DND-41 (cell line): ENCODE results near the gene RTF2.

Experiments
- ATAC-seq: fragments of 200-7000 bp; cut with Tn5 transposase; 3 replicates; pipeline ENCODE4 v1.9.1; 2021; ENCODE audit warnings: low read depth; ENCODE audit not compliant: insufficient read depth
- DNase-seq: peaks from one replicate; pipeline ENCODE4 v3.0.0-alpha.2; 2020
- H2AFZ ChIP-seq: 2 replicates; pipeline ENCODE4 v1.6.0; 2012; ENCODE audit warnings: low read depth, low read length
- H3K27ac ChIP-seq: 2 replicates; pipeline ENCODE4 v1.5.1; 2012; ENCODE audit warnings: low read length, inconsistent platforms
- H3K27me3 ChIP-seq: fragments of 200-600 bp; sonication (generic); 2 replicates; pipeline ENCODE4 v1.6.0; 2012; ENCODE audit warnings: low read length, mild to moderate bottlenecking, inconsistent platforms; ENCODE audit not compliant: insufficient read depth, poor library complexity
- H3K36me3 ChIP-seq: 2 replicates; pipeline ENCODE4 v1.5.1; 2012; ENCODE audit warnings: low read length, inconsistent platforms; ENCODE audit not compliant: insufficient read depth
- H3K4me1 ChIP-seq: 2 replicates; pipeline ENCODE4 v1.5.1; 2012; ENCODE audit warnings: mild to moderate bottlenecking, low read length; ENCODE audit not compliant: insufficient read depth
- H3K4me2 ChIP-seq: 2 replicates; pipeline ENCODE4 v1.6.0; 2012; ENCODE audit warnings: mild to moderate bottlenecking, moderate library complexity, low read length, inconsistent platforms; ENCODE audit not compliant: insufficient read depth
- H3K4me3 ChIP-seq, 2 experiments: fragments of 200-600 bp in 1 of 2; shearing (Covaris generic) in 1 of 2; 2 replicates each; pipeline ENCODE4 v1.5.1; 2012 to 2016; ENCODE audit warnings: inconsistent platforms in 2 of 2, low read length in 2 of 2, mild to moderate bottlenecking in 2 of 2, low read depth in 1 of 2, moderate library complexity in 1 of 2
- H3K79me2 ChIP-seq: 2 replicates; pipeline ENCODE4 v1.6.0; 2012; ENCODE audit warnings: low read length, inconsistent platforms; ENCODE audit not compliant: insufficient read depth
- H3K9ac ChIP-seq: 2 replicates; pipeline ENCODE4 v1.6.0; 2012; ENCODE audit warnings: low read depth, mild to moderate bottlenecking, inconsistent platforms, low read length, moderate library complexity
- H3K9me3 ChIP-seq: 2 replicates; pipeline ENCODE4 v1.5.1; 2012; ENCODE audit warnings: low read length, moderate library complexity, mild to moderate bottlenecking, inconsistent platforms; ENCODE audit not compliant: insufficient read depth, severe bottlenecking
- H4K20me1 ChIP-seq: 2 replicates; pipeline ENCODE4 v1.6.0; 2012; ENCODE audit warnings: low read length; ENCODE audit not compliant: insufficient read depth
- EZH2 ChIP-seq: IDR thresholded peaks from 3 replicates; pipeline ENCODE4 v1.6.1; 2012; ENCODE audit warnings: borderline replicate concordance, low read depth, mild to moderate bottlenecking, moderate library complexity, low read length, inconsistent platforms; ENCODE audit not compliant: severe bottlenecking
- TF ChIP-seq, protein P1 (sequence below): IDR thresholded peaks from 2 replicates; pipeline ENCODE4 v1.5.1; 2012; ENCODE audit warnings: borderline replicate concordance, low read length, moderate library complexity, mild to moderate bottlenecking; ENCODE audit not compliant: poor library complexity, severe bottlenecking; ENCODE audit errors: extremely low read depth

RTF2 gene

GRCh38 chr20:56461576-56461975, 6.9 kb upstream of the RTF2 start:
- no peak for DNase-seq
- Histone ChIP-seq H2AFZ (no peak overlapping the region), H3K4me2 (no peak overlapping the region), H3K79me2 (no peaks in the 10 kb centered on the region), H3K9me3 (no peaks in the 10 kb centered on the region), H3K9ac (no peak overlapping the region), H4K20me1 (no peaks in the 10 kb centered on the region), H3K4me3 (no peak overlapping the region), H3K36me3 (no peaks in the 10 kb centered on the region), H3K4me1 (no peaks in the 10 kb centered on the region; the same call in 1 of the 2 replicates), H3K27me3 (peaks cover 5% of the 10 kb centered on the region), H3K27ac (no peak overlapping the region)
- no peak for ATAC-seq
- no peak for TF ChIP-seq EZH2
- TF ChIP-seq, protein P1, sequence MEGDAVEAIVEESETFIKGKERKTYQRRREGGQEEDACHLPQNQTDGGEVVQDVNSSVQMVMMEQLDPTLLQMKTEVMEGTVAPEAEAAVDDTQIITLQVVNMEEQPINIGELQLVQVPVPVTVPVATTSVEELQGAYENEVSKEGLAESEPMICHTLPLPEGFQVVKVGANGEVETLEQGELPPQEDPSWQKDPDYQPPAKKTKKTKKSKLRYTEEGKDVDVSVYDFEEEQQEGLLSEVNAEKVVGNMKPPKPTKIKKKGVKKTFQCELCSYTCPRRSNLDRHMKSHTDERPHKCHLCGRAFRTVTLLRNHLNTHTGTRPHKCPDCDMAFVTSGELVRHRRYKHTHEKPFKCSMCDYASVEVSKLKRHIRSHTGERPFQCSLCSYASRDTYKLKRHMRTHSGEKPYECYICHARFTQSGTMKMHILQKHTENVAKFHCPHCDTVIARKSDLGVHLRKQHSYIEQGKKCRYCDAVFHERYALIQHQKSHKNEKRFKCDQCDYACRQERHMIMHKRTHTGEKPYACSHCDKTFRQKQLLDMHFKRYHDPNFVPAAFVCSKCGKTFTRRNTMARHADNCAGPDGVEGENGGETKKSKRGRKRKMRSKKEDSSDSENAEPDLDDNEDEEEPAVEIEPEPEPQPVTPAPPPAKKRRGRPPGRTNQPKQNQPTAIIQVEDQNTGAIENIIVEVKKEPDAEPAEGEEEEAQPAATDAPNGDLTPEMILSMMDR = no peak

GRCh38 chr20:56463428-56463827, 5.0 kb upstream of the RTF2 start:
- Histone ChIP-seq H3K4me1 (peaks cover 10% of the 10 kb centered on the region), H3K4me2 (no peak overlapping the region), H4K20me1 (no peaks in the 10 kb centered on the region), H3K36me3 (no peaks in the 10 kb centered on the region), H2AFZ (no peak overlapping the region), H3K9ac (no peak overlapping the region), H3K4me3 (no peak overlapping the region), H3K27ac (no peak overlapping the region), H3K79me2 (no peaks in the 10 kb centered on the region), H3K27me3 (peaks cover under 1% of the 10 kb centered on the region), H3K9me3 (no peaks in the 10 kb centered on the region)
- ATAC-seq = no peak
- TF ChIP-seq, protein P1 = no peak
- no peak for TF ChIP-seq EZH2
- DNase-seq = peak; percentile 25

- DNase-seq = no peak
- Histone ChIP-seq H4K20me1 (peaks cover 3% of the 10 kb centered on the region; the same call in 1 of the 2 replicates), H3K4me3 (no peak overlapping the region), H3K36me3 (peaks cover 8% of the 10 kb centered on the region), H3K4me1 (peaks cover 31% of the 10 kb centered on the region), H3K79me2 (peaks cover 26% of the 10 kb centered on the region), H3K9ac (no peak overlapping the region), H3K27me3 (no peaks in the 10 kb centered on the region), H3K9me3 (no peaks in the 10 kb centered on the region), H3K4me2 (no peak overlapping the region), H2AFZ (no peak overlapping the region), H3K27ac (no peak overlapping the region)
- ATAC-seq = no peak
- TF ChIP-seq, protein P1 = no peak
- TF ChIP-seq EZH2 = no peak
These were observed 2.4 kb upstream of the RTF2 start for GRCh38 chr20:56465997-56466396.

DNA sequence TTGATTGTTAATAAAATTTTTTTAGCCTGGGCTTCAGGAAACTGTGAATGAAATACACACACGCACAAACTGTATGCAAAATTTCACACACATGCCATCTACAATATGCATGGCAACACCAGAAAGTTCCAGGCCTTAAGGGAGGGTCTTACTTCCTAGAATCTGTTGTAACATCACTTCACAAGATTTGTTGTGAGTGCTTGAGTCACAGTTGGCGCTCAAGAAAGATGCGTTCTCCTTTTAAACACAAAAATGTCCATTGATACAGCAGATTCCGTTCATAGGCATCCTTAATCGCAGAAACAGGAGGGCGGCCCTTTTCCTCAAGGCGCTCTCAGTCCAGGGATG, 485 bp upstream of the RTF2 start:
- DNase-seq (no peak), ATAC-seq (no peak)
- peaks cover 10% of the 10 kb centered on the region for H3K36me3 ChIP-seq
- H3K27me3 ChIP-seq = no peaks in the 10 kb centered on the region
- H4K20me1 ChIP-seq = peaks cover 3% of the 10 kb centered on the region; the same call in 1 of the 2 replicates
- peak overlapping the region; percentile 28 for H3K27ac ChIP-seq
- H3K79me2 ChIP-seq = peaks cover 37% of the 10 kb centered on the region
- H3K4me2 ChIP-seq = peak overlapping the region; percentile 97
- no peaks in the 10 kb centered on the region for H3K9me3 ChIP-seq
- H2AFZ ChIP-seq = peak overlapping the region; percentile 95
- peak overlapping the region; percentile 86 to 96; a peak in 3 of 4 replicates for H3K4me3 ChIP-seq
- peak overlapping the region; percentile 74 for H3K9ac ChIP-seq
- peaks cover 31% of the 10 kb centered on the region for H3K4me1 ChIP-seq
- TF ChIP-seq, protein P1 = no peak
- no peak for TF ChIP-seq EZH2
